AG08396 (cell line): ENCODE measurements around the gene MAML3.

Experiments used
- DNase-seq: peaks from one replicate; pipeline ENCODE4 v3.0.0; 2012; ENCODE audit warnings: low spot score, mixed read lengths

Gene MAML3

GRCh38 chr4:140153718-140154571, at the start of gene MAML3:
TSS of gene MAML3 (minus strand) at chr4:140154184. CDS start at chr4:140153327, 857 bp downstream.
- peak; percentile 85 for DNase-seq

GRCh38 chr4:140198942-140199341, 45.0 kb upstream of the MAML3 start:
- DNase-seq: no peak

- no peak for DNase-seq
Observed at GRCh38 chr4:140195806-140196205, 41.8 kb upstream of the MAML3 start.

GRCh38 chr4:140189805-140190204, 35.8 kb upstream of the MAML3 start:
- no peak for DNase-seq

- DNase-seq: peak; percentile 20
Observed at GRCh38 chr4:140188975-140189374, 35.0 kb upstream of the MAML3 start.

GRCh38 chr4:140187316-140187695, 33.3 kb upstream of the MAML3 start:
- no peak for DNase-seq

- DNase-seq: peak; percentile 27
Observed at GRCh38 chr4:140186651-140187315, 32.8 kb upstream of the MAML3 start.

- DNase-seq: no peak
Observed at GRCh38 chr4:140186082-140186438, 32.1 kb upstream of the MAML3 start.

GRCh38 chr4:140185412-140186081, 31.6 kb upstream of the MAML3 start:
- DNase-seq: no peak

GRCh38 chr4:140183270-140183669, 29.3 kb upstream of the MAML3 start:
- no peak for DNase-seq

- no peak for DNase-seq
Observed at GRCh38 chr4:140180577-140180976, 26.6 kb upstream of the MAML3 start.

- DNase-seq: peak; percentile 49
Observed at GRCh38 chr4:140176735-140177134, 22.8 kb upstream of the MAML3 start.

GRCh38 chr4:140174543-140174942, 20.6 kb upstream of the MAML3 start:
- DNase-seq: no peak

GRCh38 chr4:140172960-140173359, 19.0 kb upstream of the MAML3 start:
- DNase-seq: no peak

GRCh38 chr4:140170299-140170698, 16.3 kb upstream of the MAML3 start:
- DNase-seq: no peak

- DNase-seq: no peak
Observed at GRCh38 chr4:140168936-140169335, 15.0 kb upstream of the MAML3 start.

GRCh38 chr4:140168474-140168873, 14.5 kb upstream of the MAML3 start:
- no peak for DNase-seq

- peak; percentile 36 for DNase-seq
Observed at GRCh38 chr4:140163029-140163810, 9.2 kb upstream of the MAML3 start.

GRCh38 chr4:140162596-140162995, 8.6 kb upstream of the MAML3 start:
- no peak for DNase-seq

GRCh38 chr4:140158365-140159030, 4.5 kb upstream of the MAML3 start:
- DNase-seq: no peak

GRCh38 chr4:140157341-140157740, 3.4 kb upstream of the MAML3 start:
- no peak for DNase-seq
